HG02870 (cell line): ENCODE results near the gene NIBAN1.
"Not testable (repeated sequence)": the region's sequence is repeated elsewhere in the genome, so short reads cannot be mapped to it uniquely, and the experiment has no call there.

ENCODE experiments used
- ATAC-seq: cut with Tn5 transposase; IDR thresholded peaks from one replicate; pipeline ENCODE4 v1.9.1; 2021; ENCODE audit warnings: mild to moderate bottlenecking, moderate library complexity; ENCODE audit not compliant: unreplicated experiment

The NIBAN1 gene

GRCh38 chr1:184973272-184974055 lies 844 bp downstream of the NIBAN1 start:
- peak; percentile 56 for ATAC-seq

- ATAC-seq, result no peak
Measured at GRCh38 chr1:184972315-184973055, 1.8 kb downstream of the NIBAN1 start.

- no peak for ATAC-seq
Measured at GRCh38 chr1:184971522-184972265, 2.6 kb downstream of the NIBAN1 start.

- ATAC-seq, result no peak
Measured at GRCh38 chr1:184970691-184971161, 3.6 kb downstream of the NIBAN1 start.

- no peak for ATAC-seq
Measured at GRCh38 chr1:184966989-184967388, 7.3 kb downstream of the NIBAN1 start.

GRCh38 chr1:184965944-184966860 lies 8.1 kb downstream of the NIBAN1 start:
- ATAC-seq, result no peak

GRCh38 chr1:184965439-184965838 lies 8.9 kb downstream of the NIBAN1 start:
- no peak for ATAC-seq

GRCh38 chr1:184959626-184960025 lies 14.7 kb downstream of the NIBAN1 start:
- ATAC-seq, result no peak

- ATAC-seq, result no peak
Measured at GRCh38 chr1:184958554-184959353, 15.6 kb downstream of the NIBAN1 start.

- not testable (repeated sequence) for ATAC-seq
Measured at GRCh38 chr1:184957901-184958300, 16.4 kb downstream of the NIBAN1 start.

GRCh38 chr1:184956999-184957700 lies 17.2 kb downstream of the NIBAN1 start:
- ATAC-seq, result no peak

GRCh38 chr1:184954232-184954995 lies 19.9 kb downstream of the NIBAN1 start:
- ATAC-seq, result no peak

GRCh38 chr1:184953600-184954219 lies 20.6 kb downstream of the NIBAN1 start:
- no peak for ATAC-seq

- ATAC-seq, result no peak
Measured at GRCh38 chr1:184952428-184952827, 21.9 kb downstream of the NIBAN1 start.

- ATAC-seq, result no peak
Measured at GRCh38 chr1:184951788-184952187, 22.5 kb downstream of the NIBAN1 start.

GRCh38 chr1:184950906-184951305 lies 23.4 kb downstream of the NIBAN1 start:
- ATAC-seq, result no peak

GRCh38 chr1:184950227-184950626 lies 24.1 kb downstream of the NIBAN1 start:
- ATAC-seq, result no peak
